B cell (primary cell): ENCODE data around the gene SDSL. TPM values are rescaled to one million over a fixed set of nuclear protein-coding genes. Genes with fewer than 3 reads are reported as not detected.

Experiments
- ATAC-seq: fragments of 200-7000 bp; cut with Tn5 transposase; one replicate; pipeline ENCODE4 v1.10.0; 2021; ENCODE audit warnings: low read depth, mild to moderate bottlenecking, moderate number of reproducible peaks, moderate library complexity
- CTCF ChIA-PET: fragments of 350-600 bp; sonication (Branson Sonifier 250); formaldehyde crosslinking; loops from one replicate; lab custom pipeline; 2021; ENCODE audit warnings: antibody characterized with exemption, inconsistent platforms; lab: Charles Lee
- POLR2A ChIA-PET: fragments of 350-600 bp; sonication (Branson Sonifier 250); formaldehyde crosslinking; loops from one replicate; lab custom pipeline; 2021; ENCODE audit warnings: antibody characterized with exemption; lab: Charles Lee
- DNase-seq: peaks from one replicate; pipeline ENCODE4 v3.0.0; 2013
- H2AFZ ChIP-seq: 2 replicates; pipeline ENCODE4 v1.6.1; 2012; ENCODE audit warnings: mild to moderate bottlenecking, low read depth, low read length; ENCODE audit not compliant: insufficient read depth, poor library complexity, severe bottlenecking
- H3K27ac ChIP-seq, 2 donors: 1 replicate in 1 of 2; 2 replicates in 1 of 2; pipeline ENCODE4 v1.5.1; 2012 to 2013; ENCODE audit warnings: low read length in 2 of 2, mild to moderate bottlenecking in 2 of 2, moderate library complexity in 1 of 2
- H3K27me3 ChIP-seq, 4 experiments: fragments of 200-600 bp in 1 of 4; sonication (generic) in 1 of 4; replicated peaks in 1 of 4; 1 replicate in 2 of 4; 2 replicates in 2 of 4; pipeline versions ENCODE4 v1.6.1 to v1.7.0; 2013 to 2016; ENCODE audit warnings: low read length in 3 of 4, mild to moderate bottlenecking in 2 of 4, mixed read lengths in 1 of 4, moderate library complexity in 1 of 4; ENCODE audit not compliant: insufficient read depth in 4 of 4, control insufficient read depth in 3 of 4; ENCODE audit errors: control extremely low read depth in 1 of 4
- H3K36me3 ChIP-seq, 2 experiments: replicated peaks in 1 of 2; 1 replicate in 1 of 2; 2 replicates in 1 of 2; pipeline versions ENCODE4 v1.6.1 to v1.7.1; 2013; ENCODE audit warnings: low read length in 1 of 2; ENCODE audit not compliant: insufficient read depth in 2 of 2, control insufficient read depth in 1 of 2; ENCODE audit errors: control extremely low read depth in 1 of 2, extremely low read depth in 1 of 2
- H3K4me1 ChIP-seq, 2 donors: fragments of 200-600 bp in 1 of 2; sonication (generic) in 1 of 2; 1 replicate in 1 of 2; 2 replicates in 1 of 2; pipeline versions ENCODE4 v1.5.1 to v1.6.1; 2013 to 2017; ENCODE audit warnings: low read length in 2 of 2; ENCODE audit not compliant: control insufficient read depth in 2 of 2, insufficient read depth in 2 of 2
- H3K4me2 ChIP-seq: replicated peaks from 2 replicates; pipeline ENCODE3; 2012; ENCODE audit warnings: mild to moderate bottlenecking, low read depth, low read length; ENCODE audit not compliant: poor library complexity, severe bottlenecking
- H3K4me3 ChIP-seq, 5 experiments: fragments of 200-600 bp in 1 of 5; sonication (generic) in 1 of 5; 1 replicate in 3 of 5; 2 replicates in 2 of 5; pipeline versions ENCODE4 v1.5.1 to v1.7.0; 2011 to 2016; ENCODE audit warnings: low read length in 4 of 5, mild to moderate bottlenecking in 4 of 5, low read depth in 2 of 5, control low read depth in 1 of 5, moderate library complexity in 1 of 5; ENCODE audit not compliant: insufficient read depth in 1 of 5; ENCODE audit errors: control extremely low read depth in 1 of 5, extremely low read depth in 1 of 5
- H3K79me2 ChIP-seq: fragments of 200-600 bp; sonication (generic); one replicate; pipeline ENCODE4 v1.6.0; 2016; ENCODE audit warnings: low read length; ENCODE audit not compliant: control insufficient read depth, insufficient read depth
- H3K9ac ChIP-seq: fragments of 200-600 bp; sonication (generic); 2 replicates; pipeline ENCODE4 v1.6.1; 2017; ENCODE audit warnings: mild to moderate bottlenecking, low read length, moderate library complexity
- H3K9me3 ChIP-seq, 3 donors: one replicate each; pipeline versions ENCODE4 v1.6.1 to v1.7.1; 2013; ENCODE audit warnings: low read length in 2 of 3; ENCODE audit not compliant: control insufficient read depth in 2 of 3, insufficient read depth in 1 of 3; ENCODE audit errors: control extremely low read depth in 1 of 3
- H4K20me1 ChIP-seq: 2 replicates; pipeline ENCODE4 v1.6.0; 2012; ENCODE audit warnings: mild to moderate bottlenecking, low read length; ENCODE audit not compliant: insufficient read depth, control insufficient read depth, poor library complexity, severe bottlenecking
- H3K27ac Mint-ChIP-seq: one replicate; pipeline ENCODE4 v1.8.0; 2021; ENCODE audit warnings: mixed read lengths
- H3K27me3 Mint-ChIP-seq: one replicate; pipeline ENCODE4 v1.8.0; 2021; ENCODE audit warnings: mixed read lengths
- H3K4me1 Mint-ChIP-seq: one replicate; pipeline ENCODE4 v1.8.0; 2021; ENCODE audit warnings: mixed read lengths
- H3K4me3 Mint-ChIP-seq: one replicate; pipeline ENCODE4 v1.8.0; 2021; ENCODE audit warnings: mixed read lengths
- H3K9me3 Mint-ChIP-seq: one replicate; pipeline ENCODE4 v1.8.0; 2022; ENCODE audit warnings: mixed read lengths; ENCODE audit not compliant: insufficient read depth
- EZH2 ChIP-seq: IDR thresholded peaks from 2 replicates; pipeline ENCODE4 v1.6.1; 2012; ENCODE audit warnings: borderline replicate concordance, low read depth, mild to moderate bottlenecking, moderate library complexity, low read length; ENCODE audit not compliant: insufficient read depth, poor library complexity, severe bottlenecking
- WGBS: methylation state at CpG from one replicate; pipeline ENCODE4 v1.1.5; 2013; ENCODE audit warnings: missing lambda C conversion rate; ENCODE audit not compliant: insufficient coverage; 5-methylcytosine and 5-hydroxymethylcytosine counted together
- intact Hi-C: fragments of 100-400 bp; cut with micrococcal nuclease; formaldehyde crosslinking; loops from one replicate; pipeline ENCODE4 v1.10.0; 2022
- polyA plus RNA-seq: library from polyadenylated mRNA; depleted of rRNA; stranded (reverse); fragments of >200 nt; gene quantifications from 2 replicates; pipeline ENCODE4 v1.2.3, GENCODE V29; 2012
- total RNA-seq, 2 donors: library from RNA; stranded (reverse); fragments of 120-200 nt in 1 of 2; gene quantifications; 1 replicate in 1 of 2; 2 replicates in 1 of 2; pipeline versions ENCODE4 v1.2.3 to v1.2.4, GENCODE V29; 2013 to 2022
- TF ChIP-seq, protein P1 (sequence below): fragments of 200-600 bp; IDR thresholded peaks from one replicate; pipeline ENCODE4 v1.8.0; 2022; ENCODE audit warnings: antibody characterized with exemption, mild to moderate bottlenecking

The SDSL gene
- total and polyA plus RNA-seq, 2 donors (not counting 1 experiment from before 2014, with no cell fraction given), result 0.15 to 0.64 TPM

DNA sequence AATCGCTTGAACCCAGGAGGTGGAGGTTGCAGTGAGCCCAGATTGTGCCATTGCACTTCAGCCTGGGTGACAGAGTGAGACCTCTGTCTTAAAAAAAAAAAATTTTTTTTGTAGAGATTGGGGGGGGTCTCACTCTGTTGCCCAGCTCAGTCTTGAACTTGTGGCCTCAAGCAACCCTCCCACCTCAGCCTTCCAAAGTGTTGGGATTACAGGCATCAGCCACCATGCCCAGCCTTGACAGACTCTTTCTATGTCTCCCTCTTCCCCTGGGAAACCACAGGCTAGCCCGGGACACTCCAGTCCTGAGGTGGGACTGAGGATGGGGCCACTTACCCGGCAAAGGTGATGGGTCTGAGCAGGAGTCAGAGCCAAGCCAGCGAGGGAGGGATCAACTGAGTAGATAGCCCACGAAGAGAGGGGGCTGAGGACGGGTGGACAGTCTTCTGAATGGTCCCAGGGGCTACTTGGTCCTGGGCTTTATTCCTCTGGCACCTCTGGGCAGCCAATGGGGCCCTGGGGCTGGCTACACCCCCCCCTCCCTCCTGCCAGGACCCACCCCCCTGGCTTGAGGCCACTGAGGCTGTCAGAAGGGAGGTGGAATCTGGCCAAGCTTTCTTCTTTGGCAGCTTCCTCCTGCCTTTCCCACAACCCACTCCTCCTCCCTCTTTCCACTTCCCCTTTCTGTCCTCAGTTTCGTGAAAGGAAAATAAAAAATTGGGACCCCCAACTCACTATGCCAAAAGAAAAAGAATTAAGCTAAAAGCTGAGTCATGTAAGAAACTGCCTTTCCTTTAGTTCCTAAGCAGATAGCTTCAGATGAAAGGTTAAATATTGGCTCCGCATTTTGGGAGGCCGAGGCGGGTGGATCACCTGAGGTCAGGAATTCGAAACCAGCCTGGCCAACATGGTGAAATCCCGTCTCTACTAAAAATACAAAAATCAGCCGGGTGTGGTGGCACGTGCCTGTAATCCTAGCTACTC, 18.5 kb upstream of the SDSL start, which contains the start of gene SDS:
Gene SDS (minus strand): TSS at position 453 of the 981 bp plus-strand sequence. CDS start 4,179 bp downstream, outside the sequence.
- no peak within 1 kb of the TSS for H2AFZ ChIP-seq

More for the DNA sequence above, 18.5 kb upstream of the SDSL start, which contains the start of gene SDS:
- no peak for ATAC-seq
- ChIA-PET CTCF (interaction anchor here (1.5 kb wide), 1 partner anchor 10 kb away, joined by 3 read pairs; no protein-coding TSS in a partner anchor), POLR2A (no interaction called here)
- Histone ChIP-seq H4K20me1 (no peaks in the 10 kb centered on the region), H3K79me2 (no peaks in the 10 kb centered on the region), H3K36me3 (no peaks in the 10 kb centered on the region), H3K27ac (no peak within 1 kb of the TSS), H3K27me3 (peaks cover 0 to 15% (median 1%) of the 10 kb centered on the region in 4 experiments), H3K4me3 (no peak within 1 kb of the TSS), H3K9me3 (no peaks in the 10 kb centered on the region), H3K9ac (no peak within 1 kb of the TSS), H3K4me2 (no peak within 1 kb of the TSS), H3K4me1 (no peaks in the 10 kb centered on the region)
- no peaks in the 10 kb centered on the region for H3K9me3 Mint-ChIP-seq
- DNase-seq, result no peak
- TF ChIP-seq, protein P1, sequence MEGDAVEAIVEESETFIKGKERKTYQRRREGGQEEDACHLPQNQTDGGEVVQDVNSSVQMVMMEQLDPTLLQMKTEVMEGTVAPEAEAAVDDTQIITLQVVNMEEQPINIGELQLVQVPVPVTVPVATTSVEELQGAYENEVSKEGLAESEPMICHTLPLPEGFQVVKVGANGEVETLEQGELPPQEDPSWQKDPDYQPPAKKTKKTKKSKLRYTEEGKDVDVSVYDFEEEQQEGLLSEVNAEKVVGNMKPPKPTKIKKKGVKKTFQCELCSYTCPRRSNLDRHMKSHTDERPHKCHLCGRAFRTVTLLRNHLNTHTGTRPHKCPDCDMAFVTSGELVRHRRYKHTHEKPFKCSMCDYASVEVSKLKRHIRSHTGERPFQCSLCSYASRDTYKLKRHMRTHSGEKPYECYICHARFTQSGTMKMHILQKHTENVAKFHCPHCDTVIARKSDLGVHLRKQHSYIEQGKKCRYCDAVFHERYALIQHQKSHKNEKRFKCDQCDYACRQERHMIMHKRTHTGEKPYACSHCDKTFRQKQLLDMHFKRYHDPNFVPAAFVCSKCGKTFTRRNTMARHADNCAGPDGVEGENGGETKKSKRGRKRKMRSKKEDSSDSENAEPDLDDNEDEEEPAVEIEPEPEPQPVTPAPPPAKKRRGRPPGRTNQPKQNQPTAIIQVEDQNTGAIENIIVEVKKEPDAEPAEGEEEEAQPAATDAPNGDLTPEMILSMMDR, result no peak
- no peak for TF ChIP-seq EZH2
- WGBS, result 27% methylated on average over 11 of the region's 14 CpGs
- no peak within 1 kb of the TSS for H3K4me3 Mint-ChIP-seq
- peaks cover 12% of the 10 kb centered on the region for H3K27me3 Mint-ChIP-seq
- no peaks in the 10 kb centered on the region for H3K4me1 Mint-ChIP-seq
- H3K27ac Mint-ChIP-seq, result no peak within 1 kb of the TSS
- intact Hi-C loops, result no loop called here
